Trophoblast cell (in vitro differentiated cells and primary cell): ENCODE measurements around the gene STK33.

Source experiments
- DNase-seq, 2 donors: peaks; one replicate each; pipeline ENCODE4 v3.0.0-alpha.2; 2016
- H2AFZ ChIP-seq: 2 replicates; pipeline ENCODE4 v1.6.1; 2013; ENCODE audit warnings: low read length, moderate library complexity, mild to moderate bottlenecking; ENCODE audit not compliant: insufficient read depth, poor library complexity
- H2AK5ac ChIP-seq: 2 replicates; pipeline ENCODE4 v1.6.1; 2013; ENCODE audit warnings: mild to moderate bottlenecking, low read length
- H2BK120ac ChIP-seq: 2 replicates; pipeline ENCODE4 v1.6.1; 2013; ENCODE audit warnings: low read length, mild to moderate bottlenecking, moderate library complexity; ENCODE audit not compliant: insufficient read depth, poor library complexity
- H2BK12ac ChIP-seq: 2 replicates; pipeline ENCODE4 v1.6.1; 2013; ENCODE audit warnings: mild to moderate bottlenecking, low read length, moderate library complexity
- H2BK5ac ChIP-seq: 2 replicates; pipeline ENCODE4 v1.6.1; 2013; ENCODE audit warnings: low read length, low read depth, moderate library complexity, mild to moderate bottlenecking; ENCODE audit not compliant: poor library complexity
- H3K14ac ChIP-seq: 2 replicates; pipeline ENCODE4 v1.6.1; 2013; ENCODE audit warnings: mild to moderate bottlenecking, low read length
- H3K18ac ChIP-seq: 2 replicates; pipeline ENCODE4 v1.6.1; 2013; ENCODE audit warnings: mild to moderate bottlenecking, low read length
- H3K23ac ChIP-seq: 2 replicates; pipeline ENCODE4 v1.6.1; 2013; ENCODE audit warnings: low read length
- H3K27ac ChIP-seq: 2 replicates; pipeline ENCODE4 v1.5.1; 2013; ENCODE audit warnings: low read depth, mild to moderate bottlenecking, inconsistent platforms, low read length, moderate library complexity
- H3K27me3 ChIP-seq: 2 replicates; pipeline ENCODE4 v1.6.1; 2013; ENCODE audit warnings: inconsistent platforms, mild to moderate bottlenecking, low read length, moderate library complexity; ENCODE audit not compliant: insufficient read depth
- H3K36me3 ChIP-seq, 2 experiments: 1 replicate in 1 of 2; 2 replicates in 1 of 2; pipeline ENCODE4 v1.6.1; 2013; ENCODE audit warnings: low read length in 2 of 2, mild to moderate bottlenecking in 2 of 2, moderate library complexity in 1 of 2; ENCODE audit not compliant: insufficient read depth in 2 of 2, control insufficient read depth in 1 of 2
- H3K4ac ChIP-seq: 2 replicates; pipeline ENCODE4 v1.6.1; 2013; ENCODE audit warnings: low read depth, mild to moderate bottlenecking, low read length, moderate library complexity
- H3K4me1 ChIP-seq, 2 experiments: 1 replicate in 1 of 2; 2 replicates in 1 of 2; pipeline ENCODE4 v1.6.1; 2013; ENCODE audit warnings: low read length in 2 of 2, mild to moderate bottlenecking in 2 of 2, moderate library complexity in 1 of 2; ENCODE audit not compliant: insufficient read depth in 2 of 2, control insufficient read depth in 1 of 2
- H3K4me2 ChIP-seq: 2 replicates; pipeline ENCODE4 v1.6.1; 2013; ENCODE audit warnings: inconsistent platforms, mild to moderate bottlenecking, low read length, moderate library complexity
- H3K4me3 ChIP-seq: 2 replicates; pipeline ENCODE4 v1.5.1; 2013; ENCODE audit warnings: mild to moderate bottlenecking, low read depth, low read length, inconsistent platforms
- H3K79me1 ChIP-seq: one replicate; pipeline ENCODE4 v1.6.1; 2013; ENCODE audit warnings: low read length
- H3K79me2 ChIP-seq: 2 replicates; pipeline ENCODE4 v1.6.1; 2013; ENCODE audit warnings: low read length, mild to moderate bottlenecking; ENCODE audit not compliant: control insufficient read depth, insufficient read depth, poor library complexity
- H3K9ac ChIP-seq: 2 replicates; pipeline ENCODE4 v1.6.1; 2013; ENCODE audit warnings: mild to moderate bottlenecking, low read length
- H3K9me3 ChIP-seq: 2 replicates; pipeline ENCODE4 v1.6.1; 2013; ENCODE audit warnings: low read depth, mild to moderate bottlenecking, control low read depth, inconsistent platforms, low read length; ENCODE audit not compliant: insufficient read depth
- H4K12ac ChIP-seq: 2 replicates; pipeline ENCODE4 v1.6.1; 2013; ENCODE audit warnings: low read depth, mild to moderate bottlenecking, low read length, moderate library complexity
- H4K8ac ChIP-seq: 2 replicates; pipeline ENCODE4 v1.6.1; 2013; ENCODE audit warnings: low read depth, mild to moderate bottlenecking, low read length, moderate library complexity
- H4K91ac ChIP-seq: one replicate; pipeline ENCODE4 v1.6.1; 2013; ENCODE audit warnings: low read depth, mild to moderate bottlenecking, low read length, moderate library complexity
- WGBS: extraction: QIAGEN DNeasy Blood & Tissue Kit; methylation state at CpG from one replicate; pipeline ENCODE4 v1.1.7; 2013; ENCODE audit warnings: missing lambda C conversion rate; ENCODE audit not compliant: insufficient read length, insufficient coverage; ENCODE audit errors: extremely low coverage; 5-methylcytosine and 5-hydroxymethylcytosine counted together

STK33 gene

GRCh38 chr11:8382436-8383053 is 211.5 kb downstream of the STK33 start:
- no peak overlapping the region for H2BK5ac ChIP-seq
- H2BK120ac ChIP-seq: no peak overlapping the region
- H3K4ac ChIP-seq: no peak overlapping the region
- peaks cover 1% of the 10 kb centered on the region for H3K9me3 ChIP-seq
- H3K79me1 ChIP-seq: peaks cover 8% of the 10 kb centered on the region
- H3K9ac ChIP-seq: no peak overlapping the region
- H3K27me3 ChIP-seq: no peaks in the 10 kb centered on the region
- no peak overlapping the region for H4K8ac ChIP-seq
- no peak overlapping the region for H4K91ac ChIP-seq
- no peak overlapping the region for H2AK5ac ChIP-seq
- no CpG with 5 or more reads among the region's 9 CpGs for WGBS
- H3K23ac ChIP-seq: no peak overlapping the region
- H3K14ac ChIP-seq: no peak overlapping the region
- no peaks in the 10 kb centered on the region for H3K36me3 ChIP-seq
- no peaks in the 10 kb centered on the region for H3K79me2 ChIP-seq
- DNase-seq: no peak
- peak overlapping the region; percentile 15 for H3K27ac ChIP-seq
- H3K4me1 ChIP-seq: peaks cover 16 to 25% of the 10 kb centered on the region in 2 experiments
- H3K4me3 ChIP-seq: no peak overlapping the region
- no peak overlapping the region for H3K18ac ChIP-seq
- H2BK12ac ChIP-seq: no peak overlapping the region
- no peak overlapping the region for H4K12ac ChIP-seq
- no peak overlapping the region for H3K4me2 ChIP-seq
- H2AFZ ChIP-seq: no peak overlapping the region

DNA sequence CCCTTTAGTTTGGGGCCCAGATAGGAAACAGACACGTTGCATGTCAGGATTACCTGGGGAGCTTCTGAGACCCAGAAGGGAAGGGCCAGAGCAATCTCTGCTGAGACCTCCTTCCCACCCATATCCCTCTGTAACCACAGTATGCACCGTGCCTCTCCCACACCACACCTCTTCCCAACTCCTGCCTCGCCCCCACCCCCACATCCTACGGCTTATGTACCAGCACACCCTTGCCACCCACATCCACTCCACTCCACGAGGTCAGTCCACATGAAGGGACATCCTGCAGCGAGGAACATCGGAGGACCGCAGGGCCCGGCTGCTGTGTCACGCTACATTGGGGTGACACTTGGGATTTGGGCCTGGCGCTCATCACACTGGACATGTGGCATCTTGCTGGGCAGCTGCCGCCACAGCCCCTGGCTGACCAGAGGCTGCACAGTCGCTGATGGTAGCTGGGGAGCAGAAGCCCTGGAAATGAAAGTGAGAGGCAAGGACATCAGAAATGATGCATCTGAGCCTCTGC is 212.1 kb downstream of the STK33 start:
- peaks cover 16 to 25% of the 10 kb centered on the region in 2 experiments for H3K4me1 ChIP-seq
- no peak overlapping the region for H2BK5ac ChIP-seq
- H3K36me3 ChIP-seq: no peaks in the 10 kb centered on the region
- H3K4me2 ChIP-seq: no peak overlapping the region
- peak overlapping the region; percentile 5 for H4K91ac ChIP-seq
- H3K4ac ChIP-seq: no peak overlapping the region
- H4K12ac ChIP-seq: no peak overlapping the region
- H2BK120ac ChIP-seq: no peak overlapping the region
- H3K18ac ChIP-seq: no peak overlapping the region
- H3K27me3 ChIP-seq: no peaks in the 10 kb centered on the region
- no peak overlapping the region for H3K4me3 ChIP-seq
- peaks cover 8% of the 10 kb centered on the region for H3K79me1 ChIP-seq
- H3K9ac ChIP-seq: no peak overlapping the region
- no CpG with 5 or more reads among the region's 13 CpGs for WGBS
- H2BK12ac ChIP-seq: no peak overlapping the region
- H4K8ac ChIP-seq: no peak overlapping the region
- peak overlapping the region; percentile 4 for H2AK5ac ChIP-seq
- H3K79me2 ChIP-seq: no peaks in the 10 kb centered on the region
- H3K14ac ChIP-seq: peak overlapping the region; percentile 11
- peaks cover 1% of the 10 kb centered on the region for H3K9me3 ChIP-seq
- H2AFZ ChIP-seq: no peak overlapping the region
- H3K27ac ChIP-seq: no peak overlapping the region
- no peak for DNase-seq
- no peak overlapping the region for H3K23ac ChIP-seq

- Histone ChIP-seq H4K8ac (no peak overlapping the region), H3K27me3 (no peaks in the 10 kb centered on the region), H3K4me3 (no peak overlapping the region), H3K9ac (no peak overlapping the region), H2BK12ac (no peak overlapping the region), H3K23ac (no peak overlapping the region), H3K79me2 (no peaks in the 10 kb centered on the region), H3K27ac (no peak overlapping the region), H3K4me1 (peaks cover 16 to 25% of the 10 kb centered on the region in 2 experiments), H3K36me3 (no peaks in the 10 kb centered on the region), H2BK5ac (no peak overlapping the region), H3K9me3 (peaks cover 1% of the 10 kb centered on the region), H3K4ac (no peak overlapping the region), H4K91ac (no peak overlapping the region), H2AK5ac (no peak overlapping the region), H3K79me1 (peaks cover 8% of the 10 kb centered on the region), H2BK120ac (no peak overlapping the region), H3K4me2 (no peak overlapping the region), H3K14ac (no peak overlapping the region), H2AFZ (no peak overlapping the region), H3K18ac (no peak overlapping the region), H4K12ac (no peak overlapping the region)
- WGBS: no CpG with 5 or more reads among the region's 6 CpGs
- no peak for DNase-seq
Observed at GRCh38 chr11:8381343-8381742, 212.7 kb downstream of the STK33 start.

GRCh38 chr11:8375932-8376331 is 218.1 kb downstream of the STK33 start:
- DNase-seq: no peak
- Histone ChIP-seq H2AFZ (no peak overlapping the region), H2BK5ac (no peak overlapping the region), H3K4me1 (peaks cover 2 to 3% of the 10 kb centered on the region in 2 experiments), H3K14ac (no peak overlapping the region), H2AK5ac (no peak overlapping the region), H3K36me3 (no peaks in the 10 kb centered on the region), H3K4me2 (no peak overlapping the region), H3K4ac (no peak overlapping the region), H3K9ac (no peak overlapping the region), H3K23ac (no peak overlapping the region), H3K4me3 (no peak overlapping the region), H2BK12ac (no peak overlapping the region), H3K79me2 (no peaks in the 10 kb centered on the region), H2BK120ac (no peak overlapping the region), H4K12ac (no peak overlapping the region), H4K91ac (no peak overlapping the region), H3K79me1 (no peaks in the 10 kb centered on the region), H3K18ac (no peak overlapping the region), H4K8ac (no peak overlapping the region), H3K9me3 (peaks cover 3% of the 10 kb centered on the region), H3K27ac (no peak overlapping the region), H3K27me3 (no peaks in the 10 kb centered on the region)
- no CpG with 5 or more reads among the region's 4 CpGs for WGBS
